Measurements from ENCODE around the gene CEP192.
"Not testable (repeated sequence)": the region's sequence is repeated elsewhere in the genome, so short reads cannot be mapped to it uniquely, and the experiment has no call there.

CEP192 gene

DNA sequence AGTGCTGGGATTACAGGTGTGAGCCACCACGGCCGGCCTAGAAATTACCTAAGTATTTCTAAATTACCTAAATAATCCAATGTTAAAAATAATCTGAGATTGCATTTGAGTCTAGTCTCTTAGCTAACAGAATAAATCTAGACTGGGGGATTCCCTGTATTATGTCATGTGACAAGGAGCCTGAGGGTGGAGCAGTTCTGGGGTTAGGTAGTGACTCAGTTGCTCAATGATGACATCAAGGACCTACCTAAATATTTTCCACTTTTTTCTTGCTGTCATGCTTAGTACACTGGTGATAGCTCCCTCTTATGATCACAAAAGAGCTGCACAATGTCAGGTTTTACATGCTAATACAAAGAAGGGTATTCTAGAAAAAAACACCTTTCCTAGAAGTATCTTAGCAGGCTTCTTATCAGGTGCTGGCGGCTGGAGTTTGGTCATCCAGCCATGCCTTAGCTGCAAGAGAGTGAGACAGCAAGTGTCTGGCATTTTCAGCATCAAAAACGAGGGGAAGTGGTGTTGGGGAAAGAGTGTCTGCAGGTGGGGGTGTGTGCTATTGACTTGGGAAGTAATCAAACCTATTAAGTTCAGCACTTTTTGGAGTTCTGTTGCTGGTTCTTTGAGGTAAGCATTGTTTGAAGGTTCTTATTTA, 17.5 kb upstream of the CEP192 start:
- Histone ChIP-seq H3K4me2 (ENCODE audit: low read length) (no peak overlapping the region), H3K36me3 (ENCODE audit: control insufficient read depth, insufficient read depth, low read length) (no peaks in the 10 kb centered on the region), H3K79me2 (peaks cover 17% of the 10 kb centered on the region), H3K4me3 (ENCODE audit: low read depth, low read length) (no peak overlapping the region), H3K9ac (no peak overlapping the region), H3K27ac (no peak overlapping the region), H3K9me3 (ENCODE audit: control insufficient read depth, low read length) (no peaks in the 10 kb centered on the region), H3K4me1 (no peaks in the 10 kb centered on the region), H2AFZ (no peak overlapping the region), H3K27me3 (ENCODE audit: control insufficient read depth, insufficient read depth, low read length) (no peaks in the 10 kb centered on the region)
- TF ChIP-seq CTCF (IDR thresholded peaks at IDR 0.05) = no peak

DNA sequence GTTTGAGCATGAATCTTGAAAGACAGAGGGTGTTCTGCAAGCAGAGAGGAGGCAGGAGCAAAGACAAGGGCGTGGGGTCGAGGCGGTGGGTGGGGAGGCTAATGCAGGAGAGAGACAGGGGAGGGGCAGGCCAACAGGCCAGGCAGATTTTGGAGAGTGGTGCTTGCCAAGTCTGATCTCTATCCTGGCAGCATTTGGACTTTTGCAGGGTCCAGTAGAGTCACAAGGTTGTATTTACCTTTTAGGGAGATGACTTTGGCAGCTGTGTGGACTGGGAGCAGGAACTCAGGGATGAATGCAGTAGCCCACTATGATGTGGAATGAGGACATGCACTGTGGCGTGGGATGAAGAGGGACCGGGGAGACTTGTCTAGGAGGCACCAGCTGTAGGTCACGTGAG, 15.7 kb upstream of the CEP192 start:
- Histone ChIP-seq H3K27me3 (ENCODE audit: control insufficient read depth, insufficient read depth, low read length) (no peaks in the 10 kb centered on the region), H3K9me3 (ENCODE audit: control insufficient read depth, low read length) (no peaks in the 10 kb centered on the region), H3K4me2 (ENCODE audit: low read length) (no peak overlapping the region), H3K79me2 (peaks cover 10% of the 10 kb centered on the region), H3K9ac (no peak overlapping the region), H3K4me1 (no peaks in the 10 kb centered on the region), H2AFZ (no peak overlapping the region), H3K36me3 (ENCODE audit: control insufficient read depth, insufficient read depth, low read length) (no peaks in the 10 kb centered on the region), H3K27ac (no peak overlapping the region), H3K4me3 (ENCODE audit: low read depth, low read length) (no peak overlapping the region)
- TF ChIP-seq CTCF (IDR thresholded peaks at IDR 0.05) = no peak

DNA sequence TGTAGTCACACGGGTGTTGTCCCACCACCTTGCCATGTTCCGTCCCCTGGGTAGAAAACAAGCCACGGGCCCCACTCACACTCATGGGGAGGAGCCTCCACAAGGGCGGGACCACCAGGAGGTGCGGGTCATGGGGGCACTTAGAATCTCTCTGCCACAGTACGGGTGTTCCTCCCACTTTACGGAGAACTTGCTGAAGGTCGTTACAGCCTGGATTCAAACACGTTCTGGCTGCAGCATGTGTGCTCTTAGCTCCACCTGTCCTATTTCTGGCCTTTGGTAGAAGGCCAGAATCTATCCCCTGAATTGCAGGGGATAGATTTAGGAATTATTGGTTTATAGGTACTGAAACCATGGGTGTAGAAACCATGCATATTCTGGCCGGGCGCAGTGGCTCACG, 14.9 kb upstream of the CEP192 start:
- TF ChIP-seq CTCF (IDR thresholded peaks at IDR 0.05) = no peak
- Histone ChIP-seq H2AFZ (no peak overlapping the region), H3K4me1 (no peaks in the 10 kb centered on the region), H3K4me3 (ENCODE audit: low read depth, low read length) (no peak overlapping the region), H3K79me2 (peaks cover 10% of the 10 kb centered on the region), H3K36me3 (ENCODE audit: control insufficient read depth, insufficient read depth, low read length) (no peaks in the 10 kb centered on the region), H3K27me3 (ENCODE audit: control insufficient read depth, insufficient read depth, low read length) (no peaks in the 10 kb centered on the region), H3K27ac (no peak overlapping the region), H3K9ac (no peak overlapping the region), H3K9me3 (ENCODE audit: control insufficient read depth, low read length) (no peaks in the 10 kb centered on the region), H3K4me2 (ENCODE audit: low read length) (no peak overlapping the region)

DNA sequence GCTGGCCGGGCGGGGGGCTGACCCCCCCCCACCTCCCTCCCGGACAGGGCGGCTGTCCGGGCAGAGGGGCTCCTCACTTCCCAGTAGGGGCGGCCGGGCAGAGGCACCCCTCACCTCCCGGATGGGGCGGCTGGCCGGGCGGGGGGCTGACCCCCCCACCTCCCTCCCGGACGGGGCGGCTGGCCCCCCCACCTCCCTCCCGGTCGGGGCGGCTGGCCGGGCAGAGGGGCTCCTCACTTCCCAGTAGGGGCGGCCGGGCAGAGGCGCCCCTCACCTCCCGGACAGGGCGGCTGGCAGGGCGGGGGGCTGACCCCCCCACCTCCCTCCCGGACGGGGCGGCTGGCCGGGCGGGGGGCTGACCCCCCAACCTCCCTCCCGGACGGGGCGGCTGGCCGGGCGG, 11.1 kb upstream of the CEP192 start:
- not testable (repeated sequence) for H3K36me3 ChIP-seq (ENCODE audit: control insufficient read depth, insufficient read depth, low read length); H3K4me1 ChIP-seq; H3K9ac ChIP-seq; H3K27me3 ChIP-seq (ENCODE audit: control insufficient read depth, insufficient read depth, low read length); H3K27ac ChIP-seq; H3K4me3 ChIP-seq (ENCODE audit: low read depth, low read length); H3K4me2 ChIP-seq (ENCODE audit: low read length); H3K9me3 ChIP-seq (ENCODE audit: control insufficient read depth, low read length); H3K79me2 ChIP-seq; H2AFZ ChIP-seq

- Histone ChIP-seq H3K27ac (no peak overlapping the region), H2AFZ (no peak overlapping the region), H3K27me3 (ENCODE audit: control insufficient read depth, insufficient read depth, low read length) (no peaks in the 10 kb centered on the region), H3K4me3 (ENCODE audit: low read depth, low read length) (no peak overlapping the region), H3K9ac (no peak overlapping the region), H3K79me2 (peaks cover 25% of the 10 kb centered on the region), H3K36me3 (ENCODE audit: control insufficient read depth, insufficient read depth, low read length) (no peaks in the 10 kb centered on the region), H3K4me2 (ENCODE audit: low read length) (no peak overlapping the region), H3K9me3 (ENCODE audit: control insufficient read depth, low read length) (no peaks in the 10 kb centered on the region), H3K4me1 (peaks cover 9% of the 10 kb centered on the region)
- TF ChIP-seq CTCF (IDR thresholded peaks at IDR 0.05) = no peak
Measured at GRCh38 chr18:12989397-12990122, 1.6 kb upstream of the CEP192 start.

Data from parathyroid adenoma (tissue), 2 donors.